Mammary epithelial cell (primary cell): ENCODE results near the gene UBE2O.

Experiments used
- CTCF ChIP-seq, 2 donors: IDR thresholded peaks in 1 of 2; conservative IDR thresholded peaks in 1 of 2; 2 replicates each; pipeline ENCODE4 v1.5.1; 2011 to 2012; ENCODE audit warnings: inconsistent platforms in 2 of 2, low read length in 2 of 2, mild to moderate bottlenecking in 2 of 2, control low read depth in 1 of 2, low read depth in 1 of 2; ENCODE audit not compliant: insufficient read depth in 1 of 2; ENCODE audit errors: extremely low read depth in 1 of 2
- EZH2 ChIP-seq: IDR thresholded peaks from 2 replicates; pipeline ENCODE4 v1.6.1; 2012; ENCODE audit warnings: low read length, inconsistent platforms, borderline replicate concordance

DNA sequence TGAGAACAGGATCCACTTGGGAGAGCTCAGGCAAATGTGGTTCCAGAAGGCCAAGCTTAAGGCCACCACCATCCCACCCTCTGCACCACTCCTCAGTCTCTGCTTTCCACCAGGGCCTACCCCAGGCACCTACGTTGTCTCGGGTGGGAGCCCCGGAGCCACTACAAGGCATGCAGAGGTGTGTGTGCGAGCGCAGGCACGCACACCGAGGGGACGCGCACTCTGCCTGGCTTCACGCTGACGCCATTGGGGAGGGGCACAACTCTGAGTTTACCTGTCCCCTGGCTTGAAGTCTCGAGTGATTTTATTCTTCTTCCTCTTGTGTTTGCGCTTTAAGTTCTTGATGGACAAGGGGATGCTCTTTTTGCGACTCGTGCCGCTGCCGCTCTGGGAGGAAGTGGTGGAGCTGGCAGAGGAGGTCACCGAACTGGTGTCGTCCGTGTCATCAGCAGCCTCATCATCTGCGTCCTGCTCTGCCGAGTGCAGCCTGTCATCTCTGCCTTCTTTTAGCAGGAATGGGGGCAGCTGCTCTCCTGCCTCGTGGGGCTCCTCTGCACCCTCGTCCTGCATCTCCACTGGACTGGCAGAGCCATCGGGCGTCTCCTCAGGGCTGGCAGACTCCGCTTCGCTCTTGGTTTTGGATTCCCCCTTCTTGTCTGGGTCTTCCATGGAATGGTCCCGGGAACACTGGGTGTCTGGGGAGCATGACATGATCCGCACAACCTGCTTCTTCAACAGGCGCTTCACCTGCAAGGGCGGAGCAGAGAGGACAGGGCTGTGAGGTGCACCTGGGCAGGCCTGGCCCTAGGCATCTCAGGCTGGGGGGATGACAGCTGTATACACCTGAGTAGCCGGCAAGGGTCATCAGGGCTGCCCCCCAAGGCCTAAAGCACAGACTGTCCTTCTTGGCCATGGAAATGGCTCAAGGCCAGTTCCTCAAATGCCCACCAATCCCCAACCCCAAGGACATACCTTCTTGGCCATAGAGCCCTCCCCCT, 53.5 kb downstream of the UBE2O start:
- TF ChIP-seq CTCF (conservative IDR thresholded peaks at IDR 0.05 in 1 of 2, IDR thresholded peaks at IDR 0.05 in 1 of 2; ENCODE audit: extremely low read depth in 1 of 2, insufficient read depth in 1 of 2, low read depth in 1 of 2, low read length in 2 of 2): no peak
- TF ChIP-seq EZH2: no peak
